GF-D8 (cell line): Measurements from ENCODE around the gene ZC3H10.
"Not testable (repeated sequence)": the region's sequence is repeated elsewhere in the genome, so short reads cannot be mapped to it uniquely, and the experiment has no call there.

Source experiments
- DNase-seq: peaks from one replicate; lab custom pipeline; 2025; lab: John Stamatoyannopoulos, UW

The ZC3H10 gene

DNA sequence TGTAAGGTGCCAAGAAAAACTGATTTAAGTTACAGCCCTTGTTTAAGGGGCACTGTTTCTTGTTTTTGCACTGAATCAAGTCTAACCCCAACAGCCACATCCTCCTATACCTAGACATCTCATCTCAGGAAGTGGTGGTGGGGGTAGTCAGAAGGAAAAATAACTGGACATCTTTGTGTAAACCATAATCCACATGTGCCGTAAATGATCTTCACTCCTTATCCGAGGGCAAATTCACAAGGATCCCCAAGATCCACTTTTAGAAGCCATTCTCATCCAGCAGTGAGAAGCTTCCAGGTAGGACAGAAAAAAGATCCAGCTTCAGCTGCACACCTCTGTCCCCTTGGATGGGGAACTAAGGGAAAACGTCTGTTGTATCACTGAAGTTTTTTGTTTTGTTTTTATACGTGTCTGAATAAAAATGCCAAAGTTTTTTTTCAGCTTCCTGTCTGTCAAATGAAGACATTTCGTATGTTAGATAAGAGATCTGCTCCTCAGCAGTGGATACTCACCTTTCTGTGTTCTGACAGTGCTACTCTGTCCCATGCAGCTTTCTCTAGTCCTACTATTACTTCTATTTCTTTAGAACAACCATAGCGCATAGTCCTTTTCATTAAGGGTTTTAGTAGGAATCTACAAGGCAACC is 14.9 kb upstream of the ZC3H10 start:
- no peak for DNase-seq

GRCh38 chr12:56103823-56104108 is 14.3 kb upstream of the ZC3H10 start:
- DNase-seq, result no peak

DNA sequence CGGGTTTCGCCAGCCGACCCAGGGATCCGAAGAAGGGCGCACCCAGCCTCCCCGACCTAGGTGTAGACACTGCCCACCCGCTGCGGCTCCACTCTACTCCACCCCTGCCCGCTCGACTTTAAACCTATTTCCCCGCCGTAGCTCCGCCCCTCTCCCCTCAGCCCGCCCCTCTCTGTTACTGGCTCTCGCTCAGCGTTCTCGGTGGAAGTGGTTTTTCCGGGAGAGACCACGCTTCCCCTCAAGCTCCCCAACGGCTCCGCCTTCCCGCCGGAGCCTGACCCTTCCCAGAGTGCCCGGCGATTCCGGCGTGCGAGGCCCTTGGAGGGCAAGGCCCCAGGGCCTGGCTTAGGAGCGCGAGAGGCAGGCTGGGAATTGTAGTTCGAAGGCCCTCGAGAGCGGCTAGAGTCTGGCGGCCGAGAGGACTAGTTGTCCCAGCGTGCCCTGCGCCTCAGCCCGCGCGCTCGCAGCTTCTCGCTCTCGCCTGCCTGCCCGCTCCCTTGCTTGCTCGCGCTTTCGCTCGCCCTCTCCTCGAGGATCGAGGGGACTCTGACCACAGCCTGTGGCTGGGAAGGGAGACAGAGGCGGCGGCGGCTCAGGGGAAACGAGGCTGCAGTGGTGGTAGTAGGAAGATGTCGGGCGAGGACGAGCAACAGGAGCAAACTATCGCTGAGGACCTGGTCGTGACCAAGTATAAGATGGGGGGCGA is 13.8 kb upstream of the ZC3H10 start, which contains the start of gene PA2G4:
PA2G4 (plus strand) TSS at position 451 of the 706 bp plus-strand sequence; CDS start at position 630, 179 bp downstream.
- DNase-seq, result peak; percentile 97

GRCh38 chr12:56104815-56105608 is 13.1 kb upstream of the ZC3H10 start:
- peak; percentile 24 for DNase-seq

GRCh38 chr12:56105609-56105902 is 12.5 kb upstream of the ZC3H10 start:
- no peak for DNase-seq

DNA sequence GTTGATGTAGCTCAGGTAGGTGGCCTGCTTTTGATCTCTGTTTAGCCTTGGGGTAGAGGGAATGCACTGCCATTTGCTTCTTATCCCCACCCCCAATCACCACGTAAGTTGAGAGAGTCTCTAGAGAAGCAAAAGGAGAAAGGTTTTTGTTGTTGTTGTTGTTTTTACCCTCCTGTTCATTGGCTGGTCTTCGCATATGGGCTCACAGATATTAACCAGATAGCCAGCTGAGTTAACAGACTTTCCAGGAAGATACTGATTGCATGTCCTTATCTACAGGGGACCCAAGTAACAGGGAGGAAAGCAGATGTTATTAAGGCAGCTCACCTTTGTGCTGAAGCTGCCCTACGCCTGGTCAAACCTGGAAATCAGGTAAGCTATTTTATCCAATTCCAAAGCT is 10.8 kb upstream of the ZC3H10 start:
- DNase-seq, result no peak

GRCh38 chr12:56110571-56110970 is 7.5 kb upstream of the ZC3H10 start:
- DNase-seq, result no peak

DNA sequence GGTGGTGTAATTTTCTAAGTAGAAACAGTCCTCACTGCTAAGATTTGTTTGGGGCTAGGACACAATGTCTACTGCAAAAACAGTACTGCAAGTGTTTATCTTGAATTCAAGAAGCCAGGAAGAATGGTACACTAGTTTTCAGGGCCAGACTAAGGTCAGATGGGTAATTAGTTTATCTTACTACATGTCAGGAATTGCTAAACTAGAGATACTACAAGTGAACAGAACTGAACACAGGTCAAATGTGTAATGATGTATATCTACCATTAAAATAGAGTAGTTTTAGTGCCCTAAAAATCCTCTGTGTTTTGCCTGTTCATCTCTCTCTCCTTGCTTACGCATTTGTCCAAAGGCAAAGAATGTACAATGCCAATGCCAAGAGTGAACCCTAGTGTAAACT is 4.0 kb upstream of the ZC3H10 start:
- no peak for DNase-seq

GRCh38 chr12:56115329-56115728 is 2.7 kb upstream of the ZC3H10 start:
- DNase-seq, result no peak

- peak; percentile 73 for DNase-seq
Observed at GRCh38 chr12:56116267-56117081, 1.6 kb upstream of the ZC3H10 start, which contains the start of gene RPL41. TSS of gene RPL41 (plus strand) at chr12:56116633.

DNA sequence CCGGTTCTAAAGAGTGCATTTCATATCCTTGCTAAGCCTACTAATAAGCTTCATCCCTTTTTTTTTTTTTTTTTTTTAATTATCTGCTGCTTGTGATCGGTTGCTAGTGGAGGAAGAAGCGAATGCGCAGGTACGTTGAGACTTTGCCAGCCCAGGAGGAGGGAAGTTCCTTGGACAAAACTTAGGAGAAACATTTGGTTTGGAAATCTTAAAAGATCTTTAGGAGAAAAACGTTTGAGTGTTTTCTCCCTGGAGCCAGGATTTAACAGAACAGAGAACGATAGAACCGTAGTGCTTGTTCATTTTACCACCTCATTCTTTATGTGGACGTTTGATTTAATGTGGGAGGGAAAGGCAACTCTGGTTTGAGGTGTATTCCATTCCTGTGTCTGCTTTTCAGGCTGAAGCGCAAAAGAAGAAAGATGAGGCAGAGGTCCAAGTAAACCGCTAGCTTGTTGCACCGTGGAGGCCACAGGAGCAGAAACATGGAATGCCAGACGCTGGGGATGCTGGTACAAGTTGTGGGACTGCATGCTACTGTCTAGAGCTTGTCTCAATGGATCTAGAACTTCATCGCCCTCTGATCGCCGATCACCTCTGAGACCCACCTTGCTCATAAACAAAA is 872 bp upstream of the ZC3H10 start:
- DNase-seq, result not testable (repeated sequence)

DNA sequence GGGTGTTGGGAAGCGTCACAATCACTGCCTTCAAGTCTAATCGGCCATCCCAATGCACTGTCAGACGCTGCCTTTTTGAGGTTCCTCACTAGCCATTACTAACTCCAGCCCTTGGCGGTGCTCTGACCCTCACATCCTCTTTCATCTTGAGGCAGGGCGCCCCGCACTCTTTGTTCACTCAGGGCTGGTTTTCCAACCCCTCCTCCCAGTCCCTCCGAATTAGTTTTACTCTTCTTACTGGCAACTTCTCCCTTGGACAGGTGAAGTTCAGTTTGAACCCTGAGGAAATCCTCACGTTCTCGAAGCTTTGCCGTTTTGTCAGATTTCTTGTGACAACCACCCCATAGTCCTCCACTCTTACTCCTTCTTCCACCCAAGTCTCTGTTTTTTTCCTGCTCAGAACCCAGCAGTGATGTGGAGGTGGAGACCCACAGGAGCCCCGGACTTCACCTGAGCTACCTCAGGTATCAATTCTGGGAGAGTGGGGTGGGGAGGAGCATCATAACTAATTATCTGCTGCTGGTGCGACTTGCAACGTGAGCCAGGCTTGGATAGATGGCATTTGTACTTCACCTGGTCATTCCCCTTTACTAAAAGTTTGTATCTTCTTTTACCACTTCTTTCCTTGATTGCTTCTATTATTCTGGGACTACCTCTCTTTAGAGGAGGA is 757 bp downstream of the ZC3H10 start:
- DNase-seq, result no peak

DNA sequence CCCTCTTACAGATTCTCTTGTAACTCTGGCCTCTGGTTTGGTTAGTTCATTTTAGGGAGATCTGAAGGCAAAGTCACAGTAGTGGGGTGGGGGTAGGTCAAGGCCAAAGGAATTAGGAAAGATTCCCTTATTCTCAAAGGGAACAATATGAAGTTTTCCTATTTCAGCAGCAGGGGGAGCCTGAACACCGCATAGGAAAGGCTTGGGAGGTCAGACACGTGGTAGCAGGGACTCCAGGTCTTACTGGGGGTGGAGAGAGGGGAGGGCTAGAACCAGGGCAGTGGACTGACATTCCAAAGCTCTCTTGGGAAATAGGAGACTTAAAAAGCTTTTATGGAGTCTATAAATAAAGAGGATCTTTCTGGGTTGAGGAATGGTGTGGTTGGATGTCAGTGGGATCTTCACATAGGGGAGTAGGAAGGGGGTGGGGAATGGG is 1.3 kb downstream of the ZC3H10 start:
- peak; percentile 71 for DNase-seq

GRCh38 chr12:56120158-56120846 is 2.2 kb downstream of the ZC3H10 start:
- no peak for DNase-seq

- DNase-seq, result no peak
Observed at GRCh38 chr12:56121204-56121870, 3.3 kb downstream of the ZC3H10 start.

- DNase-seq, result no peak
Observed at GRCh38 chr12:56122637-56123036, 4.6 kb downstream of the ZC3H10 start.

GRCh38 chr12:56124133-56124532 is 6.1 kb downstream of the ZC3H10 start:
- DNase-seq, result no peak

GRCh38 chr12:56126732-56127239 is 8.7 kb downstream of the ZC3H10 start:
- DNase-seq, result peak; percentile 93

- no peak for DNase-seq
Observed at GRCh38 chr12:56127485-56127887, 9.4 kb downstream of the ZC3H10 start.
